Activated CD4-positive, alpha-beta T cell treated with anti-CD3 and anti-CD28 coated beads for 48 hours (primary cell): ENCODE measurements around the gene MCM5.
"Not testable (repeated sequence)": the region's sequence is repeated elsewhere in the genome, so short reads cannot be mapped to it uniquely, and the experiment has no call there.

Experiments used
- DNase-seq: peaks from one replicate; pipeline ENCODE4 v3.0.0-alpha.2; 2020

MCM5 gene

GRCh38 chr22:35435201-35435740 lies 35.3 kb downstream of the MCM5 start:
- no peak for DNase-seq

DNA sequence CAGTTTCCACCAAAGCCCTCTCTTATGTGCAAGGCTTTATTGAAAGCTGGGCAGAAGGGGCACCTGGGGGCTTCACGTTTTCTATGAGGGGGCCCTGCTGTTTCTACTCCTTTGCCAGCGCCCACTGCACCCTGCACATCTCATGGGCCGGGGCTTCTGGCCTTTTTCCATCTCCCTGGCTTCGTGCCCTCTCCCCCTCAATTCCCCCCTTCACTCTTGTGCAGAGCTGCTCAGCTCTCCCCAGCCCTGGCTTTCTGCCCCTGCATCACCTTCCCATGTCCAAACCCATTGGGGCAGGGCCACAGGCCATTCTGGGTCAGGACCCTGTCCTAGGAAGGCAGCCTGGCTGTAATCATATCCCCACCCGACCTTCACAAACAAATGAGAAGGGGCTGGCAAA lies 36.5 kb downstream of the MCM5 start:
- no peak for DNase-seq

GRCh38 chr22:35437049-35437448 lies 37.1 kb downstream of the MCM5 start:
- peak; percentile 58 for DNase-seq

DNA sequence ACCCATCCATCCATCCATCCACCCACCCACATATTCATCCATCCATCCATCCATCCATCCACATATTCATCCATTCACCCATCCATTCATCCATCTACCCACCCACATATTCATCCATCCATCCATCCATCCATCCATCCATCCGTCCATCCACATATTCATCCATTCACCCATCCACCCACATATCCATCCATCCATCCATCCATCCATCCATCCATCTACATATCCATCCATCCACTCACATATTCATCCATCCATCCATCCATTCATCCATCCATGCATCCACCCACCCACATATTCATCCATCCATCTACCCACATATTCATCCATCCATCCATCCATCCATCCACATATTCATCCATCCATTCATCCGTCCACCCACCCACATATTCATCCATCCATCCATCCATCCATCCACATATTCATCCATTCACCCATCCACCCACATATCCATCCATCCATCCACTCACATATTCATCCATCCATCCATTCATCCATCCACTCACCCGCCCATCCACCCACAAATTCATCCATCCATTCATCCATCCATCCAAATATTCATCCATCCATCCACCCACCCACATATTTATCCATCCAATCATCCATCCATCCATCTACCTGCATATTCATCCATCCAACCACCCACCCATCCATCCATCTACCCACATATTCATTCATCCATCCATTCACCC lies 38.9 kb downstream of the MCM5 start:
- DNase-seq, result not testable (repeated sequence)

- DNase-seq, result no peak
These were observed 39.4 kb downstream of the MCM5 start for GRCh38 chr22:35439365-35439717.

DNA sequence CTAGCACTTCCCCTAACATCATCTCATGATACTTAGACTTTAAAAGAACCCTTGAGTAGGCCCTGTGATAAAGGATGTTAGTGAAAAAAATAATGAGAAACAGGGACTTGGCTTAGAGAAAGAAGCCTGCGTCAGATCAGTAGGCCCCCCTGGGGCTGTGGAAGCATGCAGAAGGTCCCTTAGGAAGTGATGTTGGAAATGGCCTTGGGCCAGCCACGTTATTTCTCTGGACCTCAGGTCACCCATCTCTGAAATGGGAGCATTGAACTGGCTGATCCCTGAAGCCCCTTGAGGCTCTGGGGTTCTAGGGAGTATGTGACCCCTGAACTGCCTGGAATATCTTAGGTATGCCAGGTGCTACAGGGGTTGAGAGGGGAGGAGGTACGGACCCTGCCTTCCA lies 40.2 kb downstream of the MCM5 start:
- no peak for DNase-seq

DNA sequence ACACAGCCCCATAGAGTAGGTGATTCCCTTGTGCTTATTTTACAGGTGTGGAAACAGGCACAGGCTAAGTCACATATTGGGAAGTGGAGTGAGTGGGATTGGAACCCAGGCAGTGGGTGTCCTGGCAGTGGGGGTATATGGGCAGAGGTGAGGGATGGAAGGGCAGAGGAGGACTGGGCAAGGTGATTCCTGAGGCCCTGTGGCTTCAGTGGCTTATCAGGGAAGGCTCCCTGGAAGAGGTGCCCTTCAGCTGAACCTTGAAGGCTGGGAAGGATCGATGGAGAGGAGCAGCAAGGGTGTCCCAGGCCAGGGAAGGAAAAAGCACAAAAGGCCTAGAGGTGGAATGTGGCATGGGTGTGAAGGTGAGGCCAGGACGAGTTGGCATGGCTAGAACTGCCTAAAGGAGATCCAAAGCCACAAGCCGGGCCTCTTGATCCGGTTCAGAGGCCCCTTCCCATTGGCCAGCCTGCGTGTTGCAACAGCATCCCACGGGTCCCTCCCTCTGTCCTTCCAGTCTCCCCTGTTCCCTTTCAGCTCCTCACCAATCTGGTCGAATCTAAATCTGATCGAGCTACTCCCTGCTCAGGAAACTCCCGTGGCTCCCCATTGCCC lies 41.7 kb downstream of the MCM5 start:
- DNase-seq, result no peak

GRCh38 chr22:35442471-35442870 lies 42.5 kb downstream of the MCM5 start:
- no peak for DNase-seq

DNA sequence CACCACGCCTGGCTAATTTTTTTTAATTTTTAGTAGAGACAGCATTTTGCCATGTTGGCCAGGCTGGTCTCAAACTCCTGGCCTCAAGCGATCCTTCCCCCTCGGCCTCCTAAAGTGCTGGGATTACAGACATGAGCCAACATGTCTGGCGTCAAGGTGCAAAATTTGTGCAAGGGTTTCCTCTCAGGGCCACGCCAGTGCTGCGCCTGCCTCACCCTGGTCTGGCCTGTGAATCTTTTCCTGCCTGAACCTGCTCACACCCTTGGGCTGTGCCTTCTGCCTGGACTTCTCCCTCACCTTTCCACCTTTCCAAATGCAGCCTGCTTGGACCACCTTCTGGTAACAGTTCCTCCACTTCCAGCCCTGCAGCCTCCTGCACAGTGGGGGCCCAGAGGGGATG lies 43.4 kb downstream of the MCM5 start:
- no peak for DNase-seq

GRCh38 chr22:35443790-35444684 lies 44.1 kb downstream of the MCM5 start:
- no peak for DNase-seq

DNA sequence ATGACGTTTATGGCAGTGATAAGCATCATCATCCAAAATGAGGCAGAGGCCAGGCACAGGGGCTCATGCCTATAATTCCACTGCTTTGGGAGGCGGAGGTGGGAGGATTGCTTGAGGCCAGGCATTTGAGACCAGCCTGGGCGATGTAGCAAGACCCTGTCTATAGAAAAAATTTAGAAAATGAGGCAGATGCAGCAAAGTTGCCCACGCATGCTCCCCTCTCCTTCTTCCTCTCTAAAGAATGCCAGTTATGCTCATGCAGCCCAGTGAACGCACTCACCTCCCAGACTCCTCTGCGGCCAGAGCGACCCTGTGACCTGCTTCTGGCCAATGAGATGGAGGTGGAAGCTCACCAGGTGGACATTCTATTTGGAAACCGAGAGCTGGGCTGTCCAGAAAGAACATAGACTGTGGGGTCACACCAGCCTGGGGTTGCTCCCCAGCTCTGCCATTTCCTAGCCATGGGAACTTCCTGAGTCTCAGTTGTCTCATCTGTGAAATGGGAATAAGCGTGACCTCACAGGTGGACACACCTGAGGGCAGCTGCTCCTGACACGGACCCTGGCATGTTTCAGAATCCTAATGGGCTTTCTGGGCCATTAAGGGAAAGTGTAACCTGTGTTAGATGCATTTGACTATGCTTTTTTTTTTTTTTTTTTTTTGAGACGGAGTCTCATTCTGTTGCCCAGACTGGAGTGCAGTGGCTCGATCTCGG lies 44.9 kb downstream of the MCM5 start:
- no peak for DNase-seq

- no peak for DNase-seq
These were observed 46.0 kb downstream of the MCM5 start for GRCh38 chr22:35445933-35446332.

GRCh38 chr22:35446365-35446764 lies 46.4 kb downstream of the MCM5 start:
- DNase-seq, result no peak

DNA sequence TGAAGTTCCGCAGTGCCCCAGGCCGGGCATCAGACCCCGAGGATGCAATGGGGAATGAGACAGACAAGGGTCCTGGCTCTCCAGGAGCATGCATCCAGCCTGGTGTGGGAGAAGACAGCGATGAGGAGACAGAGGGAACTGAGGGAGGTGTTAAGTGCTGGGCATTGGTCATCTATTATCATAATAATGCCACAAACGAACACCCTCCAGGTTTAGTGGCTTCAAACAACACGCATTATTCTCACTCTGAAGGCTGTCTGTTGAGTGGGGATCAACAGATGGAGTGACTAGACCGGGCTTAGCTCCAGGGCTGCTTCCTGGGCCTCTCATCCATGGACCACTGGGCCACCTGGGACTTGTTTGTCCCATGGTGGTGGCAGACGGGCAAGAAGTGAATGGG lies 48.6 kb downstream of the MCM5 start:
- no peak for DNase-seq

DNA sequence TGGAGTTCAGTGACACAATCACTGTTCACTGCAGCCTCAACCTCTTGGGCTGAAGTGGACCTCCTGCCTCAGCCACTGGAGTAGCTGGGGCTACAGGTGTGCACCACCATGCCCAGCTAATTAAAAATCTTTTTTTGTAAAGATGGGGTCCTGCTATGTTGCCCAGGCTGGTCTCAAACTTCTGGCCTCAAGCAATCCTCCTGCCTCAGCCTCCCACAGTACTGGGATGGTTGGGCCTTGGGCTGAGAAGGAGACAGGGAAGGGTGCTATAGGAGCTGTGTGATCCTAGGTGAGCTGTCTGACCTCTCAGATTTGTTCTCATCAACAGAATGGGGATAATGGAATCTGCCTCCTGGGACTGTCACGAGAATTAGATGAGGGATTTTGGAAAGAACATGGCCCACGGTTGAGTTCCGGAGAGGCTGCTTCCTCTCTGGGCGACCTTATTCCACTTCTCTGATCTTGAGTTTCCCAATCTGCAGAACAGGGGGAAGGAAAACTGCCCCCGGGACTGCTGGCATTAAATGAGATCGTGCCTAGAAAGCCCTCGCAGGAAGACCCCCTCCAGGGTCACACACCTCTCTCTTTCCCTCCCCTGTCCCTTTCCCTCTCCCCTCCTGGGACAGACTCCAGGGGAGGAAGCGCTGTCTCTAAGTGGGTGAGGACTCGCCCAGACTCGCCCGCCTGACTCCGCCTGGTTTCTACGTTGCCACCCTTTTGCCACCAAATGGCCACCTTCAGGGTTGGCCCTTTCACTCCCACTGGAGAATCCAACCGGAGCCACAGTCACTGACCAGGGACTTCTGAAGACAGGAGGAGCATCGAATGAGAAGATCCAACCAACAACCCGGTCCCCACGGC lies 50.1 kb downstream of the MCM5 start:
- DNase-seq, result no peak

DNA sequence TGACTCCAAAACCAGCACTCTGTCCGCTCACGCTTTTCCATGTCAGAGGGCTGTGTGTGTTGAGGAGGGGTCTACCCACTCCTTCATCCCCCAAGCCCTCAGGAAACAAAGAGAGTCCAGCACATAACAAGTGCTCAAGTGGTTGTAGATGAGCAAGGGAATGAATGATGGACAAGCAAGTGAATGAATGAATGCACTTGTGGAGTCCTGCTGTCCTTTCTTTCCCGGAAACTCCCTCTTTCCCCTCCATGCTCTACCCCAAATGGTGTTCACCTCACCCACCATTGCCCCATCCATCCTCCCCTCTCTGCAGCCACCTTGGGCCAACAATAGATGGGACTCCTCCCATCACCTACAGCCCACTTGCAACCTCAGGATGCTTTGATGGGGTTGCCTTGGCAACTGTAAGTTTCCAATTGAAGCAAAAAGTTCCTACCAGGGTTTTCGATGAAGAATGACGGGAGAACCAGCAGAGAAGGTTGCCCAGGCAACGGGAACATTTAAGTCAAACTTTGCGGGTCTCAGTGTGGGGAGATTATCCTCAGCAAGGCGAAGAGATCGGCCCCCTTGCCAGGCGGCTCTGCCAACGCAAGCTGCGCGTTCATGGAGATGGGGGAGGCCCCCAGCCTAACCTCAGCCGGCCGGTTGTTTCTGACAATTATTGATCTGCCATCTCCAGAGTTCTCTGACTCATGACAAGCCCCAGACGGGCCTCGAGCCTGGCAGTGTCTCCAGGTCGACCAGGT lies 51.1 kb downstream of the MCM5 start:
- no peak for DNase-seq

GRCh38 chr22:35451592-35451991 lies 51.7 kb downstream of the MCM5 start:
- DNase-seq, result no peak

DNA sequence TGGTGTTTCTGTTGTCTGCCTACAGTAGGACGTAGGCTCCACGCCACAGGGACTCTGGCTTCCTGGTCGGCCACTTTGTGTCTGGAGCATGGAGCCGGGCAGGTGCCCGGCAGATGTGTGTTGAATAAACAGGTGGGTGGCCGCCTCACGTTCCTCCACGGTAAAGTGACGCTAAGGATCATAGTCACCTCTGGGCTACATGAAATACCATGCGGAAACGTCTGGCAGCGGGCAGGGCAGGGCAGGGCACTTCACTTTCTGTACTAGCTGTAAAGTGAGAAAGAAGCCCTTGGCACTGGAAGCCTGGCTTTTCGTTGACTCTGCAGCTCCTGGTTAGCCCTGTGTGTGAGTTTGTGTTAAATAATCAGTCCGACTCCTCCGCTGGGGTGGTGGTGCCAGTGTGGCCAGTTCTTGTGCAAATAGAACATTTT lies 52.4 kb downstream of the MCM5 start:
- DNase-seq, result no peak

DNA sequence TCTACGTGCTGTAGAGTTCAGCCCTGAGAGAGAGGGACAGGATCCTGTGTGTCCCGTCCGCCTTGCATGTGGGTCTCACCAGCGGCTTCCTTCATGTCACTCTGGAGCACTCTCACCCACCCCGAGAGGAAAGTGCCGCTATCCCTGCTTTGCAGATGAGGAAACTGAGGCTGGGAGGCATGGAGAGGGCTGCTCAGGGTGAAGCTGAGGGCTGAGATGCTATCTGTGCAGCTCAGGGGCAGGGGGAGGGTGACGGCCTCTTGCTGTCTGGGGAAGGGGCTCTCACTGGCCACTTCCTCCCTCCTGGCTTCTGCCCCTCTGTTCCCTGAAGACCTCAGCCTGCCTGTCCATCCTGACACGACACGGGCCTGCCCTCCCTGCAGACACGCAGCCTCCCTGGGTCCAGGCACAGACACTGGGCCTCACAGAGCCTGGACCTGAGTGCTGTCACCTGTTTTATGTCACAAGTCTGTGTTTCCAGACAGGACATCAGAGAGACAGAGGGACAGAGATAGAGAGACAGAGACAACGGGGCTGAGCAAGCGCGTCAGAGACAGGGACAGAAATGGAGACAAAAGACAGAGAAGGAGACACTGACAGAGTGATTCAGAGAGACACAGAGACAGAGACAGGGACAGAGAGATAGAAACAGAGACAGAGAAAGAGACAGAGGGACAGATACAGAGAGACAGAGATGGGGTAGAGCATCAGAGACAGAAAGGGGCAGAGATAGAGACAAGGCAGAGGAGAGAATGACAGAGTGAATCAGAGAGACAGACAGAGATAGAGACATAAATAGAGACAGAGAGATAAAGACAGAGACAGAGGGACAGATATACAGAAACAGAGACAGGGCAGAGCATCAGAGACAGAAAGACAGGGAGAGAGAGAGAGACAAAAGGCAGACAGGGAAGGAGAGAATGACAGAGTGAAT lies 53.1 kb downstream of the MCM5 start:
- DNase-seq, result no peak

- DNase-seq, result no peak
These were observed 54.6 kb downstream of the MCM5 start for GRCh38 chr22:35454416-35455054.
